Karpas-422 (cell line): Measurements from ENCODE around the gene S1PR1. TPM values are rescaled to one million over a fixed set of nuclear protein-coding genes. Genes with fewer than 3 reads are reported as not detected.

Experiments
- DNase-seq: peaks from one replicate; pipeline ENCODE4 v3.0.0-alpha.2; 2015
- H2AFZ ChIP-seq: fragments of 200-600 bp; sonication (generic); 2 replicates; pipeline ENCODE4 v1.6.1; 2014; ENCODE audit warnings: antibody characterized with exemption, low read length, mixed read lengths
- H3K27ac ChIP-seq: fragments of 200-600 bp; sonication (generic); 2 replicates; pipeline ENCODE4 v1.5.1; 2014; ENCODE audit warnings: mild to moderate bottlenecking, low read length, moderate library complexity
- H3K27me3 ChIP-seq: fragments of 200-600 bp; sonication (generic); 2 replicates; pipeline ENCODE4 v1.6.1; 2014; ENCODE audit warnings: low read length, mixed read lengths
- H3K36me3 ChIP-seq: fragments of 200-600 bp; sonication (generic); 2 replicates; pipeline ENCODE4 v1.6.1; 2014; ENCODE audit warnings: low read length, mixed read lengths; ENCODE audit not compliant: insufficient read depth
- H3K4me1 ChIP-seq: fragments of 200-600 bp; sonication (generic); 2 replicates; pipeline ENCODE4 v1.6.1; 2014; ENCODE audit warnings: mild to moderate bottlenecking, low read length, mixed read lengths
- H3K4me2 ChIP-seq: fragments of 200-600 bp; sonication (generic); 2 replicates; pipeline ENCODE4 v1.6.1; 2014; ENCODE audit warnings: low read length, low read depth, mild to moderate bottlenecking; ENCODE audit not compliant: poor library complexity, severe bottlenecking
- H3K4me3 ChIP-seq: fragments of 200-600 bp; sonication (generic); 2 replicates; pipeline ENCODE4 v1.5.1; 2014; ENCODE audit warnings: mild to moderate bottlenecking, antibody characterized with exemption, low read length, mixed read lengths
- H3K79me2 ChIP-seq: fragments of 200-600 bp; sonication (generic); 2 replicates; pipeline ENCODE4 v1.6.1; 2014; ENCODE audit warnings: mild to moderate bottlenecking, low read length, mixed read lengths
- H3K9ac ChIP-seq: fragments of 200-600 bp; sonication (generic); 2 replicates; pipeline ENCODE4 v1.6.0; 2014; ENCODE audit warnings: low read length
- H3K9me2 ChIP-seq: fragments of 200-600 bp; sonication (generic), shearing (Covaris generic); replicated peaks from 2 replicates; pipeline ENCODE4 v1.6.0; 2014; ENCODE audit warnings: mild to moderate bottlenecking, low read length, moderate library complexity; ENCODE audit not compliant: insufficient read depth
- H3K9me3 ChIP-seq: fragments of 300-700, 200-600 bp; sonication (generic); 2 replicates; pipeline ENCODE4 v1.6.1; 2014; ENCODE audit warnings: low read length, mixed read lengths
- H4K20me1 ChIP-seq: fragments of 200-600 bp; sonication (generic); 2 replicates; pipeline ENCODE4 v1.6.1; 2014; ENCODE audit warnings: mild to moderate bottlenecking, antibody characterized with exemption, low read length, low read depth; ENCODE audit not compliant: insufficient read depth
- total RNA-seq: library from RNA; depleted of rRNA; stranded (reverse); fragments of >200 nt; shearing (Covaris generic); gene quantifications from 2 replicates; pipeline ENCODE4 v1.2.3, GENCODE V29; 2014; ENCODE audit warnings: low replicate concordance

S1PR1 gene
- total RNA-seq, 1 experiment from 2014 or later = not detected

DNA sequence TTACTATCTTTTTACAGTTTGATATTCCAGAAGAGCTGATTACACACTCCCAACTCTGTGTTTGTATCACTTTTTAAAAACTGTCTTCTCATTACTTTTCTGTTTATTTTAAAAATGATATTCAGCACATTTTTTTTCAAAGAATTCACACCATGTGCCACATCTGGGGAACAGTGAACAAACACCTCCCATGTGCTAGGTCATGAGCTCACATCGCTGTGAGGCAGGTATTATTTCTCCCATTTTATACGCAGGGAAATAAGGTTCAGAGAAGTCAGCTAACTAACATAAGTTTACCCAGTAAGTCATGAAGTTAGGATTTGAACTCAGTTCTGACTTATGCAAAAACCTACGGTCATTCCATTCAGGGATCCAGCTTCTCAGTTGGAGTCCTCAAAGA, 44.9 kb downstream of the S1PR1 start:
- no peak for DNase-seq
- no peaks in the 10 kb centered on the region for H3K36me3 ChIP-seq
- no peak overlapping the region for H3K4me3 ChIP-seq
- H3K4me2 ChIP-seq = no peak overlapping the region
- no peak overlapping the region for H3K27ac ChIP-seq
- no peaks in the 10 kb centered on the region for H3K27me3 ChIP-seq
- no peak overlapping the region for H3K9ac ChIP-seq
- H4K20me1 ChIP-seq = no peaks in the 10 kb centered on the region
- no peaks in the 10 kb centered on the region for H3K9me2 ChIP-seq
- no peaks in the 10 kb centered on the region; the same call in 1 of the 2 replicates for H3K4me1 ChIP-seq
- H3K9me3 ChIP-seq = no peaks in the 10 kb centered on the region
- H2AFZ ChIP-seq = no peak overlapping the region
- H3K79me2 ChIP-seq = no peaks in the 10 kb centered on the region

DNA sequence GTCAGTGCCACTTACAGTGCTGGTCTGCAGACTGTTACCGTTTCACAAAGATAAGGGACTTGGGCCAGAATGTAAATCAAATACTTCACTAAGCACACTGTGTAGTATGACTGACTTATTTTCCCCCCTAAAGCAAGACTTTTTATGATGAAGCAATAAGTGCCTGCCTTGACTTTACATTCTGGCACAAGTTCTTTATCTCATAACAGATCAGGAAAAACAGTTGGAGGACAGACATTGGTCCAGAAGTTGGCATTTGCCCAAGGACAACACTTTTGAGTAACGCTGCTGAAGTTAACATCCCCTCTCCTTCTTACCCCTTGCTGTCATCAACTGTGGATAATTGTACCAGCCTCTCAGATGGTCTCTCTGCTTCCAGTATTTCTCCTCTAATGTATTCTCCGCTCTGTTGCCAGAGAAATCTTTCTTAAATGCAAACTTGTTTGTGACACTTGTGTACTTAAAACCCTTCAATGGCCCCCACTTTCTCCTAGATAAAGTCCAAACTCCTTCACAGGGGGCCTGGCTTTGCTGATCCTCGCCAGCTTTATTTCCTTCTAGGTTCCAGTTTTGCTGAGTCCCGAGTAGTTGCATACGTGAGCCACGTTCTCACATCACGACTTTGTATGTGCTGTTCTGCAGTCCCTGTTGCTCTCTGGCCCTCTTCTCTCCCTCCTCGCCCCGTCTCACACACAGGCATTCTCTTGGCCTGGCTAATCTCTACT, 45.7 kb downstream of the S1PR1 start:
- no peaks in the 10 kb centered on the region for H4K20me1 ChIP-seq
- no peak overlapping the region for H2AFZ ChIP-seq
- H3K27ac ChIP-seq = no peak overlapping the region
- no peaks in the 10 kb centered on the region for H3K36me3 ChIP-seq
- H3K79me2 ChIP-seq = no peaks in the 10 kb centered on the region
- H3K27me3 ChIP-seq = no peaks in the 10 kb centered on the region
- no peak overlapping the region for H3K4me2 ChIP-seq
- H3K4me1 ChIP-seq = no peaks in the 10 kb centered on the region
- H3K9ac ChIP-seq = no peak overlapping the region
- no peak for DNase-seq
- H3K9me3 ChIP-seq = no peaks in the 10 kb centered on the region
- H3K4me3 ChIP-seq = no peak overlapping the region
- H3K9me2 ChIP-seq = no peaks in the 10 kb centered on the region

DNA sequence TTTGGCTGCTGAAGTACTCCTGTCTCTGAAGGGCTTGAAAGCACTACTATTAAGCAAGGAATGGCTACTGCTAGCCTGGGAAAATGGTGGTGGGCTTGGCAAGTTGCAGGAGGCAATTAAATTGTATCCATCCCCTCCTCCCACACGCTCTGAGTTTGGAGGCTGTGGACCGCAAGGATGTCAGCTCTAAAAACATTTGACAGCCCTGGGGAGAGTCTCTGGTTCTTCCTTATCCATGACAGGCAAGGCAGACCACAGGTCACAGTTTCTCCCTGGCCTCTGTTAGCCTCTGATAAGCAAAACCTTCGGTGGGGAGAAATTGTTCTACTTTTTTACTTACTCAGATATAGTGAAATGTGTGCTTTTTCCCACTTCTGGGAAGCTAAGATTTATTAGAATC, 46.6 kb downstream of the S1PR1 start:
- no peaks in the 10 kb centered on the region for H3K9me3 ChIP-seq
- H3K4me3 ChIP-seq = no peak overlapping the region
- no peak overlapping the region for H3K9ac ChIP-seq
- no peak overlapping the region for H3K4me2 ChIP-seq
- H2AFZ ChIP-seq = no peak overlapping the region
- H3K27ac ChIP-seq = no peak overlapping the region
- no peaks in the 10 kb centered on the region for H3K79me2 ChIP-seq
- H3K36me3 ChIP-seq = no peaks in the 10 kb centered on the region
- H3K9me2 ChIP-seq = no peaks in the 10 kb centered on the region
- H4K20me1 ChIP-seq = no peaks in the 10 kb centered on the region
- DNase-seq = no peak
- no peaks in the 10 kb centered on the region for H3K27me3 ChIP-seq
- H3K4me1 ChIP-seq = no peaks in the 10 kb centered on the region

DNA sequence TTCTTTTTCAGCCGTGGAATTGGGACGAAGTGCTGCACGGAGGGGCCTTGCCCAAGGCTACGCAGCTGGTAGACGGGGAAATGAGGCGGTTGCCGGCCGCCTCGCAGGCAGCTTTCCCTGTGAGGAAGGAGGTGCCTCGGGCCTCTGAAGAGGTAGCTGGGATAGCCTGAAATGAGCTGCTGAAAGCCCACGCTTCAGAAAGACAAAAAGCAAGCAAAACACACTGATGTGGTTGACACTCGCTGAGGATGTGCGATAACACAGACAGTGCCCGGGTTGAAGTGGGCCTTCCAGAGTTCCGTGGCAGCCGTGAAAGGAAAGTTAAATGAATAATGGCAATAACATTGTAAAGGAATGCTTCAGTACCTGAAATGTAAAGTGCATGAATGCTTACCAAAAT, 47.2 kb downstream of the S1PR1 start:
- H3K9me2 ChIP-seq = no peaks in the 10 kb centered on the region
- H3K4me3 ChIP-seq = no peak overlapping the region
- no peak overlapping the region for H3K4me2 ChIP-seq
- no peak overlapping the region for H3K27ac ChIP-seq
- no peaks in the 10 kb centered on the region for H3K79me2 ChIP-seq
- no peaks in the 10 kb centered on the region for H4K20me1 ChIP-seq
- no peak for DNase-seq
- no peaks in the 10 kb centered on the region for H3K36me3 ChIP-seq
- H3K4me1 ChIP-seq = no peaks in the 10 kb centered on the region
- H3K9me3 ChIP-seq = no peaks in the 10 kb centered on the region
- H3K9ac ChIP-seq = no peak overlapping the region
- H3K27me3 ChIP-seq = no peaks in the 10 kb centered on the region
- H2AFZ ChIP-seq = no peak overlapping the region

DNA sequence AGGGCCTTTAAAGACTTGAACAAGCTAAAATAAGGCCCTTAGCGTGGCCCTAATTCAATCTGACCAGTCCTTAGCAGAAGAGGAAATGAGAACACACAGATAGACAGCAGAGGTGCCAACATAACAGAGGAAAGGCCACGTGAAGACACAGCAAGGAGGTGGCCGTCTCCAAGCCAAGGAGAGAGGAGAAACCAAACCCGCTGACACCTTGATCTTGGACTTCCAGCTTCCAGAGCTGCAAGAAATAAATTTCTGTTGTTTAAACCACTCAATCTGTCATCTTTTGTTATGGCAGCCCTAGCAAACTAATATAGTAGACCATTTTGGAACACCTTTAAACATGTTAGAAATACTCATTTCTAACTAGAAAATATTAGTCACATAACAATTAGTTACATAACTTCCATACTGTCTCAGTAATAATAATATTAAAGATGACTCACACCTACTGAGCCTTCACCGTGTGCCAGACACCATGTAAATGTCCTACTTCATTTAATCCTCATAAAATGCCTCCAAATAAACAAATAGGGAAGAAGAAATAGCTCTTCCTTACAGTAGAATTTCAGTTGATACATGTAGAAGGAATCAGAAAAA, 47.9 kb downstream of the S1PR1 start:
- H3K27me3 ChIP-seq = no peaks in the 10 kb centered on the region
- no peaks in the 10 kb centered on the region for H3K36me3 ChIP-seq
- H3K4me2 ChIP-seq = no peak overlapping the region
- no peaks in the 10 kb centered on the region for H3K9me2 ChIP-seq
- no peaks in the 10 kb centered on the region for H4K20me1 ChIP-seq
- no peak overlapping the region for H2AFZ ChIP-seq
- no peak for DNase-seq
- H3K4me1 ChIP-seq = no peaks in the 10 kb centered on the region
- H3K4me3 ChIP-seq = no peak overlapping the region
- H3K79me2 ChIP-seq = no peaks in the 10 kb centered on the region
- H3K27ac ChIP-seq = no peak overlapping the region
- no peak overlapping the region for H3K9ac ChIP-seq
- no peaks in the 10 kb centered on the region for H3K9me3 ChIP-seq

DNA sequence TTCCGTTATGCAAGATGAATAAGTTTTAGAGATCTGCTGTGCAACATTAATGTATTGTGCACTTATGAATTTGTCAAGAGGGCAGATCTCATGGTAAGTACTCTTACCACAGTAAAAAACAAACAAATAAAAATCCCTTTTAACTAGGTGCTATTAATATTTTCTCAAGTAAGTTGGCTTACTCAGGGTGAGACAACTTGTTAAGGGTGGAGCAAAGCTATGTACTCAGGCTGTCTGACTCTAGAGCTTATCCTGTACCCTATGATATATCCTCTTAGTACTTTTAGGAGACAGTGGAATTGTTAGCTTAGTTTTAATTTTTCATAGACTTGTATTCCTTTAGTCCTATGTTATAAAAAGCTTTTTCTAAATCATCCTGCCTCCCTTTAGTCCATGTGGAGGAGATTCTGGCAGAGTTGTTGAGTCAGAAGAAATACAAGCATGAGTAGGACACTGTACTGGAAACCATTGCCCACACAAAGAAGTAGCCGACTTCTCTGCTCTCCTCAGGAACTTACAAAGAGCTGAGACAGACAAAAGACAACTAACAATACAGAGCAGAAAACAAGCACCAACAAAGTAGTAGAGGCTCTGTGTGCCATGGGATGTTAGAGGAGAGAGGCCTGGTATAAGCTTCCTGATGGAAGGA, 49.2 kb downstream of the S1PR1 start:
- no peak overlapping the region for H3K9ac ChIP-seq
- H3K36me3 ChIP-seq = no peaks in the 10 kb centered on the region
- H3K27ac ChIP-seq = no peak overlapping the region
- no peak overlapping the region for H3K4me2 ChIP-seq
- H4K20me1 ChIP-seq = no peaks in the 10 kb centered on the region
- no peak overlapping the region for H2AFZ ChIP-seq
- H3K9me2 ChIP-seq = no peaks in the 10 kb centered on the region
- H3K9me3 ChIP-seq = no peaks in the 10 kb centered on the region
- peaks cover 9% of the 10 kb centered on the region for H3K4me1 ChIP-seq
- no peaks in the 10 kb centered on the region for H3K79me2 ChIP-seq
- no peak for DNase-seq
- H3K4me3 ChIP-seq = no peak overlapping the region
- no peaks in the 10 kb centered on the region for H3K27me3 ChIP-seq

DNA sequence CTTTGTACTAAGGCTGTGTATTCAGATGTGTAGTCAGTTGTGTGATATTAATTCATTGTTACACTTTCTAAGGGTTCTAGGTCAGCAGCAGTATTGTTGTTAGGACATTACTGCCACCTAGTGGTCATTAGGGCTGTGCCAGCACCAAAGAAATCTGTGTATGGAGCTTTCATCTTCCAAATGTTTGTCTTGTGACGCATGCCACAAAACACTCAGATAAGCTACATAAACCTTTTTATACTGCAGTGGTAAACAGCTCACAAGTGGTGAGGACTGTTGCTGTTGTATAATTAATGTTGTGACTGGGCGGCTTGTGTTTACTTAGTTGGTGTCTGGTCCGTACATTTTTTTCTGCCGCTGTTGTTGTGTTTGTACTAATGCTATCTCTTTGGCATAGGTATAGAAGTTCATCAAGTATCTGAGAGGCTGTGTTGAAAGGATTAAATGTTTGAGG, 51.7 kb downstream of the S1PR1 start:
- Histone ChIP-seq H3K4me3 (no peak overlapping the region), H3K9ac (no peak overlapping the region), H4K20me1 (no peaks in the 10 kb centered on the region), H3K4me2 (no peak overlapping the region), H3K27me3 (no peaks in the 10 kb centered on the region), H2AFZ (no peak overlapping the region), H3K4me1 (peaks cover 28% of the 10 kb centered on the region), H3K36me3 (no peaks in the 10 kb centered on the region), H3K79me2 (no peaks in the 10 kb centered on the region), H3K9me3 (no peaks in the 10 kb centered on the region), H3K9me2 (no peaks in the 10 kb centered on the region), H3K27ac (no peak overlapping the region)
- peak; percentile 90 for DNase-seq

DNA sequence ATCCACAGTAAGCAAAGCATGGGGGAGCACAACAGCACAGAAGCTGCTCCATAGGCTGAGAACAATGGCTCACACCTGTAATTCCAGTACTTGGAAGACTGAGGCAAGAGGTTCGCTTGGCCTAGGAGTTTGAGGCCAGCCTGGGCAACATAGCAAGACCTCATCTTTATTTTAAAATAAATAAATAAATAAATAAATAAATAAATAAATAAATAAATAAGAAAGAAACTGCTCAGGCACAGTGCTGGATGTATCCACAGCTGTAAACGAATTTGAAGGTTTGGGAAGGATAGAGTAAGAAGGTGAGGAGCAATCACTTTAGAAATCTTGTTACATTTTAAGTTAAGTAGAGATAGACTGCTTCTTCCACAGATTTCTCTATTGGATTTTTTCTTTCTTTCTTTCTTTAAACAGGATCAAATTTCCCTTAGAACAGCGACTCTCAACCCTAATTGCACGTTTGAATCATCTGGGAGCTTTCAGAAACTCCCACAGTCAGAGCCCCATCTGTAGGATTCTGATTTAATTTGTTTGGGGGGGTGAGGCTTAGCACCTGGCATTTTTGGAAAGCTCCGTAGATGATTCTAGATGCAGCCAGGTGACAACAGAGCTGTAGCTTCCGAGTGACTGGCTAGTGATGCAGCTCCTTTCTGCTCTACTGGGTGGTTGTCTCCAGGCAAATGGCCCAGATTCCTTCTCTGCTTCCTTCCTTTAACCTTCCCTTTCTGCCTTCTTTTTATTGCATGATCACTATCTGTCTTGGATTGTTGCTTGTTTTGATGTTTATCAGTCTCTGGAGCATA, 53.5 kb downstream of the S1PR1 start:
- Histone ChIP-seq H3K9me2 (no peaks in the 10 kb centered on the region), H3K27me3 (no peaks in the 10 kb centered on the region), H3K4me3 (no peak overlapping the region), H3K27ac (no peak overlapping the region), H3K36me3 (no peaks in the 10 kb centered on the region), H3K4me1 (peaks cover 32% of the 10 kb centered on the region), H3K9me3 (no peaks in the 10 kb centered on the region), H2AFZ (no peak overlapping the region), H4K20me1 (no peaks in the 10 kb centered on the region), H3K4me2 (peak overlapping the region; percentile 50), H3K79me2 (no peaks in the 10 kb centered on the region), H3K9ac (no peak overlapping the region)
- DNase-seq = no peak
